Mucosa of descending colon (tissue), 3 donors: Measurements from ENCODE around the gene PRPF8. TPM values are rescaled to one million over a fixed set of nuclear protein-coding genes. Genes with fewer than 3 reads are reported as not detected.

ENCODE experiments used
- ATAC-seq: fragments of 200-7000 bp; cut with Tn5 transposase; one replicate; pipeline ENCODE4 v1.9.1; 2020; ENCODE audit warnings: mild to moderate bottlenecking, moderate library complexity
- DNase-seq, 3 donors: peaks; one replicate each; pipeline ENCODE4 v3.0.0-alpha.2; 2020
- H3K36me3 ChIP-seq: fragments of 200-600 bp; one replicate; pipeline ENCODE4 v1.8.0; 2021; ENCODE audit warnings: low read depth, mild to moderate bottlenecking
- H3K4me1 ChIP-seq: fragments of 200-600 bp; one replicate; pipeline ENCODE4 v1.8.0; 2021; ENCODE audit warnings: low read depth, mild to moderate bottlenecking
- H3K4me3 ChIP-seq: fragments of 200-600 bp; one replicate; pipeline ENCODE4 v1.8.0; 2021; ENCODE audit warnings: mild to moderate bottlenecking
- H3K9me3 ChIP-seq: fragments of 200-600 bp; one replicate; pipeline ENCODE4 v1.8.0; 2021; ENCODE audit warnings: mild to moderate bottlenecking
- intact Hi-C, 2 donors: fragments of 100-400 bp; cut with DNase I in 1 of 2; cut with micrococcal nuclease in 1 of 2; formaldehyde crosslinking; loops; one replicate each; pipeline versions ENCODE4 v1.11.0 to v1.11.1; 2022; cut with DNase I, micrococcal nuclease
- total RNA-seq, 3 donors: library from RNA; stranded (reverse); fragmentation: NEBNext Ultra II Directional in 2 of 3; extraction: Animal tissue kit (Norgen Biotek cat#: 25700) in 2 of 3; gene quantifications; one replicate each; pipeline versions ENCODE4 v1.2.1 to v1.2.4, GENCODE V29; 2021 to 2023
- TF ChIP-seq, protein P1 (sequence below): fragments of 200-600 bp; IDR thresholded peaks from one replicate; pipeline ENCODE4 v1.8.0; 2022; ENCODE audit warnings: antibody characterized with exemption, mild to moderate bottlenecking
- donor health status: DM: no; HTN: no; CAD: no; lungs with moderate emphysema.
- donor health status: DM: no; HTN: no; CAD: no.
- donor health status: DM: no; HTN: yes; CAD: no.

The PRPF8 gene
- total RNA-seq, 3 donors from 2014 or later, result 214 to 238 (median 222) TPM

DNA sequence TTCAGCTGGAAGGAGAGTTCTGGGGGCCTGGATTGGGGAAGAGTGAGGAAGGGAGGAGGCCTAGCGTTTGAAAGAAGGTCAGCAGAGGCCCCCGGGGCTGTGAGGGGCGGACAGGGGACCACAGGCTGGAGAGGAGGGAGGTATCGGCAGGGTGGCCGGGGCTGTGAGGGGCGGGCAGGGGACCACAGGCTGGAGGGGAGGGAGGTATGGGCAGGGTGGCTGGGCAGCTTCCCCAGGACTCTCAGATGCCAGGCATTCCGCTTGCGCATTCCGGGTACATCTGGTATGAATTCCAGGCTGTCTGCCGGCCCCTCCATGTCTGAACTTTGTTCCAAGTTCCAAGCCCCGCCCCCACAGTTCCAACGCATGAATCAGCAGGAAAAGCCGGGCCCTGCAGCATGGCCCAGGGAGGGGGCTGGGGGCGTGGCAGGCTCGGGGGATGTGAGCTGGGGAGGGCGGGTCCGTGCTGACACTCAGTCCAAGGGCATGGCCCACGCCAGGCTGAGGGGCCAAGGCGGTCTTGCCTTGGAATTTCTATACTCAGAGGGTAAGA lies 29.8 kb upstream of the PRPF8 start:
- Histone ChIP-seq H3K4me1 (peaks cover 49% of the 10 kb centered on the region), H3K4me3 (no peak overlapping the region), H3K9me3 (no peaks in the 10 kb centered on the region), H3K36me3 (peaks cover 14% of the 10 kb centered on the region)
- DNase-seq (peak; percentile 97 to 100 (median 97)), ATAC-seq (peak; percentile 43)
- intact Hi-C loops, result no loop called here
- TF ChIP-seq, protein P1, sequence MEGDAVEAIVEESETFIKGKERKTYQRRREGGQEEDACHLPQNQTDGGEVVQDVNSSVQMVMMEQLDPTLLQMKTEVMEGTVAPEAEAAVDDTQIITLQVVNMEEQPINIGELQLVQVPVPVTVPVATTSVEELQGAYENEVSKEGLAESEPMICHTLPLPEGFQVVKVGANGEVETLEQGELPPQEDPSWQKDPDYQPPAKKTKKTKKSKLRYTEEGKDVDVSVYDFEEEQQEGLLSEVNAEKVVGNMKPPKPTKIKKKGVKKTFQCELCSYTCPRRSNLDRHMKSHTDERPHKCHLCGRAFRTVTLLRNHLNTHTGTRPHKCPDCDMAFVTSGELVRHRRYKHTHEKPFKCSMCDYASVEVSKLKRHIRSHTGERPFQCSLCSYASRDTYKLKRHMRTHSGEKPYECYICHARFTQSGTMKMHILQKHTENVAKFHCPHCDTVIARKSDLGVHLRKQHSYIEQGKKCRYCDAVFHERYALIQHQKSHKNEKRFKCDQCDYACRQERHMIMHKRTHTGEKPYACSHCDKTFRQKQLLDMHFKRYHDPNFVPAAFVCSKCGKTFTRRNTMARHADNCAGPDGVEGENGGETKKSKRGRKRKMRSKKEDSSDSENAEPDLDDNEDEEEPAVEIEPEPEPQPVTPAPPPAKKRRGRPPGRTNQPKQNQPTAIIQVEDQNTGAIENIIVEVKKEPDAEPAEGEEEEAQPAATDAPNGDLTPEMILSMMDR, result no peak

DNA sequence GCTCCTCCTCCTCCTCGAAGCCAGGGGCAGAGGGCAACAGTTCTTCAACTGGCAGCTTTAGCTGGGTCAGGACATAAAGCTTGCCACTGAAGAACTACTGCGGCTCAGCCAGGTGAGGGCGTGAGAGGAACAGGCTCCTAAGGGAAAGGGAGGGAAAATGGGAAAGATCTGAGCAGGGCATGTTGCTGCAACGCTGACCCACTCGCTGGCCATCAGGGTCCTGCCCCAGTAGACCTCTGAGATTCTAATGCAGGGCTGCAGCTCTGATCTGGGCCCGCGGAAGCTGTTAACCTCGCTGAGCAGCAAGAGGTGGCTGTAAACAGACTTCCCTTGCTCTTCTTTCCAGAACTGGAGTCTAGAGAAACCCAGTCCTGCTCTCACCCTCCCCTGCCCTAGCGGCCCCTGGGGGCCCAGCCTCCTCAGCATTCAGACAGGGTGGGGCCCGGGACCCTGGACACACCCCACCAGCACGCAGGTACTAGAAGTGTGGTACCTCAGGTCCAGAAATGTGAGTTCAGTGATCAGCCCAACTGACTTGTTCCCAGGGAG lies 29.3 kb upstream of the PRPF8 start:
- Histone ChIP-seq H3K36me3 (peaks cover 14% of the 10 kb centered on the region), H3K4me3 (no peak overlapping the region), H3K4me1 (peaks cover 49% of the 10 kb centered on the region), H3K9me3 (no peaks in the 10 kb centered on the region)
- ATAC-seq (no peak), DNase-seq (peak; percentile 65 to 76 (median 70))
- TF ChIP-seq, protein P1, result peak; percentile 40
- intact Hi-C loops, result no loop called here

DNA sequence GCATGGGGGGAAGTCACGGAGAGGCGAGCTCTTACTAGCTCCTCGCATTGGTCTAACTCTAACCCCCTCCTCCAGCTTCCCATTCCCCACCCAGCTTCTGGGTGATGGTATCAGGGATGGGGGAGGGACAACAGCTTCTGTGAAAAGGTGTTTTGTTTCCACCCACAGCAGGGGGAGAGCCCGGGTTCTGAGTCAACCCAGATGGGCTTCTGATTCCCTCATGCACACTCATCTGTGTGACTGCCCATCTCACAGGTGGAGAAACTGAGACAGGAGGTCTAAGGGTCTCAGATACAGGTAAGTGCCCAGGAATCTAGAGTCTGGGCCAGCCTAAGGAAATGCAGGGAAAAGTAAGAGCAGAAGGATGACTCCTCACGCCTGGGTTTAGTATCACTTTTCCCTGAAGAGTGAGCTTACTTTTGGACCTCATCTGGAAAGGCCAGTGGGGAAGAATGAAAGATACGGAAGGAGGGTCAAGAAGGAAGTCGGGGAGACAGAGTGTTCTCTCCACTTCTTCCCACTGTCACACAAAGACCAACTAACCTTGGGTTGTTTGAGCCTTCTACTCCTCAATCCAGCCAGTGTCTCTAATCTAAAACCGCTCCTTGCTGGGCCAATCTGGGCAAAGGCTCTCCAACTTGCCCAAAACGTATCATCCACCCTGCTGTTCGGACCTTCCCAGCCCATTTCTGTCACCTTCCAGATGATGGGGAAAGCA lies 28.7 kb upstream of the PRPF8 start:
- ATAC-seq (no peak), DNase-seq (no peak)
- Histone ChIP-seq H3K4me3 (no peak overlapping the region), H3K4me1 (peaks cover 47% of the 10 kb centered on the region), H3K36me3 (peaks cover 14% of the 10 kb centered on the region), H3K9me3 (no peaks in the 10 kb centered on the region)
- TF ChIP-seq, protein P1, result no peak
- intact Hi-C loops, result no loop called here

DNA sequence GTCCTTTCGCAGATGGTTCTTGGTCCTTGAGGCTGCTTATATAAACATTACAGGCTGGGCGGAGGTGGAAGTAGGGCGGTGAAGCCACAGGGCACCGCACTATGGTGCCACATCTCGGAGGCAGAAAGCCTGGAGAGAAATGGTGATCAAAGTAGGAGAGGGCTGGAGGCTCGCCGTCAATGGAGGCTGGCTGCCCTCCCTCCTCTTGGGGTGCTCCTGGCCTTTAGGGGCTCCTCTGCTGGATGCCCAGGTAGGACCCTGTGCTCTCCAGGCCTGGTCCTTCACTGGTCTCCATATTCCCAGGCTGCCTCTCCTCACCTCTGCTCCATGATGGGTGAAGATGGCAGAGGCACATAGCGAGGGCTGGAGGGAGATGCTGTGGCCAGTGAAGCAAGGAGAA lies 27.6 kb upstream of the PRPF8 start:
- Histone ChIP-seq H3K4me3 (no peak overlapping the region), H3K36me3 (peaks cover 14% of the 10 kb centered on the region), H3K9me3 (no peaks in the 10 kb centered on the region), H3K4me1 (peaks cover 38% of the 10 kb centered on the region)
- intact Hi-C loops, result no loop called here
- TF ChIP-seq, protein P1, result no peak
- no peak for ATAC-seq
- peak in 1 of 3 donors; percentile 34 for DNase-seq

DNA sequence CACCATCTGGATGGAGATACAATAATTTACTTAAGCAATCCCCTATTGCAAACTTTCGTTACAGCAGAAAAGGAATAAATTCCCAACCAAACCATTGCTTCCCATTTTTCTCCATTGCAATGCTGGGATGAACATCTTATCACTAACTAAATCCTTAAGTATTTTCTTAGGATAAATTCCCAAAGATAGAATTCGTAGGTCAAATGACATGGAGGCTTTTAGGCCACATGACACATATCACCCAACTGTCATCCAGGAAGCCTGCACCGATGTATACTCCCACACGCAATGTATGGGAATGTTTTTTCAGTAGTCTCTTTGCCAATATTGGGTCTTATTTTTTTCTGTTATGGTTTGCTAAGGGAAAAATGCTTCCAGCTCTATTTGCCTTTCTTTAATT lies 27.1 kb upstream of the PRPF8 start:
- intact Hi-C loops, result no loop called here
- no peak overlapping the region for H3K4me3 ChIP-seq
- peaks cover 14% of the 10 kb centered on the region for H3K36me3 ChIP-seq
- no peak for ATAC-seq
- TF ChIP-seq, protein P1, result no peak
- peaks cover 38% of the 10 kb centered on the region for H3K4me1 ChIP-seq
- no peak for DNase-seq
- H3K9me3 ChIP-seq, result no peaks in the 10 kb centered on the region
